Measurements from ENCODE around the gene PPP1R9A. TPM values are rescaled to one million over a fixed set of nuclear protein-coding genes. Genes with fewer than 3 reads are reported as not detected.

Gene PPP1R9A
- total RNA-seq, 1 donor from 2014 or later: 39.5 TPM

DNA sequence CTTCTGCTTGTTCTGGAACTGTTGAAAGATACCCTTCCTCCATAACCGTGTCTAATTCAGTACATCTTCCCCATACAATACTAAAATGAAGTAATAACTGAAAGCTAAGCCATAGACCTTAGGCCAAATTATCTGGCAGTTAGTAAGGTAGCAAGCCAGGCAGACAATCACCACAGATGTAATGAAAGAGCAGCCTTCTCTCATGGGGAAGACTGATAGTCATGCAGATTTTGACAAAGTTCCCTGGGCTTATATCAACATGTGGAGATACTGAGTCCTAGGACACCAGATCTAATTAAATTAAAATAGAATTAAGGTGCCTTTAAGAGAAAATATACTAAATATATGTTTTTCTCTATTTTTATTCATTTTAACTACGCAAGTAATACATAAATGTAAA is 355.5 kb downstream of the PPP1R9A start:
- DNase-seq (ENCODE audit: low spot score): no peak

DNA sequence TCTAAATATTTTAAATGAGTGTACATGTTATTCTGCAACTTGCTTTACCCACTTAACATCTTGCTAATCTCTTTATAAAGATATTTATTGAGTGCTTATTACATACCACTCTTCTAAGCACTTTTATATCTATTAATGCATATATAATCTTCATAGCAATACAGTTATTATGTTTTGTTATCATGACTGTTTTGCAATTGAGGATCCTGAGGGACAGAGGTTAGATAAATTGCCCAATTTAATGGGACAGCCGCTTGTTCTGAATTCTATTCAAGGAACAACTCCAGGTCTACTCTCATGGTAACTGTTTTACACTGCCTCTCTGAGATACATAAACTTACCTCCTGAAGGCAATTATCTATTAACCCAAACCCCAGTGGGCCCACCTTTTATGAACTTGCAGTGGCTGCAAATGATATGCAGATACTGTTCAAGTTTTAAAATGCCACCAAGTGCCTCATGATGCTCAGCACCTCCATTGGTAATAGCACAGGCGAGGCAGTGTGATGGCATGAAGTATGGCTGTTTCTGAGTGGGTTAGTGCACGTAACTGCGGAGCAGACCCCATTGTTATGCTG is 356.5 kb downstream of the PPP1R9A start:
- no peak for DNase-seq (ENCODE audit: low spot score)

DNA sequence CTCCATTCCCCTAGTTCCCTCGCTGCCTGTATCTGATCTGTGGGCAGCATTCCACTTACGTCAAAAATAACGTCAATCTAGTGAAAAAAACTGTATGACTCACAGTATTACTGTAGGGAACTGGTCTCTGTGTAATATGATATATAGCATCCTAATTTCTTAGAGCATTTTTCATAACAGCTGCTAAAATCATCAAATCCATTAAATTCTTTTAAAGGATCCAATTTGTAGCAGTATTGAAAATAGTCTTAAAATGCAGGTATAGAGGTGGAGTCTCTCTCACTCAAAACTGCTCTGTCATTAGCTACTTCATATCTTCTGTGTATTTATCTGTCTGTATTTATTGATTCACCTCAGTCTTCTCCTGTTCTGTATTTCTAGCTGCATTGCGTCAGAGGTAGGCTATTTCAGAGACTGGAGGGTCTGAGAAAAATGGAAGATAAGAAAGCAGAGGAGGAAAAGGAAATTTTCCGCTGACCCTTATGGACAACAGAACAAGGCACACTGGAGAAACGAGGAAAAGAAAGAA is 357.0 kb downstream of the PPP1R9A start:
- no peak for DNase-seq (ENCODE audit: low spot score)

DNA sequence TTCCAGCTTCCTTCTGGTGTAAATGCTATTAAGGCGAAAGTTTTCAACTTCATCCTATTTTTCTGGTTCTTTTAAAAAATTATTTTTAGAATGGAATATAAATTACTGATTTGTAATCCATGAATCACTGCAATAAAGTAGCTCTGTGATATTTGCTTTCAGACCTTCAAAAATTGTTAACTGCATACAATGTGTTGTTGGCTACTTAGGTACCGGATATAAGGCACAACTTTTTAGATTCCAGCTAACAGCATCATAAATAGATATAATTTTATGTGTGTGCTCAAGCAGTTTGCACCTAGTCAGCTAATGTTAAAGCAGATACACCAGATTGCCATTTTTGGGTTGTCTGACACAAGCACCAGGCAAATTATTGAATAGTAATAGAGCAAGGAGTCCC is 358.2 kb downstream of the PPP1R9A start:
- no peak for DNase-seq (ENCODE audit: low spot score)

DNA sequence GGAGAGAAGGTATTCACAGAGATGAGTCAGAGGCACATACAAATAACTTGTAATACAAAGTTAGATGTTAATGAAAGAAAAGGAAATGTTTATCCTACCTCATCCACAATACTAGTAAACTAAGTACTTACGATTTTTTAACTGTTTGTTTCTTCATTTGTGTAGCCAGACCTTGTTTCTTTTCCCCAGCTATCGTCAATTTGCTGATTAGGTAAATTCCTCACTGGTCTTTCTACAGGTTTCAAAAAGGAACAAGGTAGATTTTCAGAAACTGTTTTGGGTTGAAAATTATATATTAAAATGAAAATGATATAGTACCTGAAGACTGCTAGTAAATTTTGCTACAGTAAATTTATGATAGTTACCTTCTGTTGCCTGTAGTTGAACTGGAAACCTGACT is 360.4 kb downstream of the PPP1R9A start:
- DNase-seq (ENCODE audit: low spot score): no peak

DNA sequence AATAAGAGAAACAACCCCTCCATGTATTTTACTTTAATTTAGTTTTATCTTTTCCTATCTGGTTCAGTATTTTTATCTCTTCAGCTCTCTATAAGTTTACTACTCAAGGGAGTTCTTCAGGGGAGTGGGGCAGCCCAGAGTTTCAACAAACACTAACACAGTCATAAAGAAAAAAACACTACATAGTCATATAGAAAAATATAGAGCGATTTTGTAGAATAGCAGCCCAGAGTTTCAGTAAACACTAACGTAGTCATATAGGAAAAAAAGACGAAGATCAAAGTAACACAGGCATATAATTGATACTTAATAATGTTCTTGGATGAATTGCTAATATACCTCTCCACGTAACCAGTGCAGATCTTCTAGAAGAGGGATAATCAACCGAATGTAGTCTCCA is 362.2 kb downstream of the PPP1R9A start:
- DNase-seq (ENCODE audit: low spot score): no peak

DNA sequence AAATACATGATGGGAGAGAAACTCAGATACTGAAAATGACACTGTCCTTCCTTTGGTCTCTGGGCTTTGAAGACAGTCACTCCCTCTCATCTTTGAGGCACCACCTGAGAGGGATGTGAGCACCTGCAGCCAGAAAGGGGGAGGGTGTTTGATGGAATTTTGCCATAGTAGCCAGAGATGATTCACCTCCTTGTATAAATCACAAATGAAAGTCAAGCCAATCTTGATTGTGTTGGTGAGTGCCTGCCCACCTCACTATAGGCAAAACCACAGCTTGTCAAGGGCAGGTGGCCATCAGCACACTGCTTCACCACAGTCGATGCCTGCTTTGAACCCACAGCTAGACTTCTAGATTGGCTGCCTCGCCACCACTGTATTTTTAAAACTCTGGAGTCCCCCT is 368.7 kb downstream of the PPP1R9A start:
- DNase-seq (ENCODE audit: low spot score): no peak

DNA sequence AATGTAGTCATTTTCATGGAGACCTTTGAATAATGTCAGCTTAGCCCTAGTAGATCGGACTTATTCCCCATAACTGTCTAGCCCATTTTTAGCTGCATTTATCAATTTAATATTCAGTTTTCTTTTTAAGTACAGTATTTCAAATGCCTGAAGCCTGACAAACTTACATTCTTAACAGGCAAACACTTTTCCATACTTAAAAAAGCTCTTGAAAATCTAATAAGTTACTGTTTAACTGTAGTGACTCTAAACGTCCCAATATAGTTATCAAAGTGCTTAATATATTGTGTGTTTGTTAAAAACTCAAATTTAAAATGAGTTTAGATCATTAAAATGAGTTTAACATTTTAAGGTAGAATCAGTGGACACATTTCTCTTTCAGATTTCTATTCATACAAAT is 372.0 kb downstream of the PPP1R9A start:
- DNase-seq (ENCODE audit: low spot score): no peak

DNA sequence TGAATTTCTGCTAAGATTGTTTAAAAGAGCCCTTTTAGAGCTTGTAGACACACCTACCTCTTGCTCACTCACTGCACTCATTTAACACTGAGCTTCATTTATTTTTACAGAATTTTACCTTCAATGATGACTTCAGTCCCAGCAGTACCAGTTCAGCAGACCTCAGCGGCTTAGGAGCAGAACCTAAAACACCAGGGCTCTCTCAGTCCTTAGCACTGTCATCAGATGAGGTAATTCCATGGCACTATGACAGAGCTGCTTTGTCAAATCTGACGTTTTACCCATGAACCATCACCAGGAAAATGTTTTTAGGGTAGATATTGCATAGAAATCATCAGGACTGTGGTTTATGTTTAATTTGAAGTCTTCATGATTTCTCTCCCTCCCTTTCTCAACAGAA is 378.7 kb downstream of the PPP1R9A start:
- no peak for DNase-seq (ENCODE audit: low spot score)

DNA sequence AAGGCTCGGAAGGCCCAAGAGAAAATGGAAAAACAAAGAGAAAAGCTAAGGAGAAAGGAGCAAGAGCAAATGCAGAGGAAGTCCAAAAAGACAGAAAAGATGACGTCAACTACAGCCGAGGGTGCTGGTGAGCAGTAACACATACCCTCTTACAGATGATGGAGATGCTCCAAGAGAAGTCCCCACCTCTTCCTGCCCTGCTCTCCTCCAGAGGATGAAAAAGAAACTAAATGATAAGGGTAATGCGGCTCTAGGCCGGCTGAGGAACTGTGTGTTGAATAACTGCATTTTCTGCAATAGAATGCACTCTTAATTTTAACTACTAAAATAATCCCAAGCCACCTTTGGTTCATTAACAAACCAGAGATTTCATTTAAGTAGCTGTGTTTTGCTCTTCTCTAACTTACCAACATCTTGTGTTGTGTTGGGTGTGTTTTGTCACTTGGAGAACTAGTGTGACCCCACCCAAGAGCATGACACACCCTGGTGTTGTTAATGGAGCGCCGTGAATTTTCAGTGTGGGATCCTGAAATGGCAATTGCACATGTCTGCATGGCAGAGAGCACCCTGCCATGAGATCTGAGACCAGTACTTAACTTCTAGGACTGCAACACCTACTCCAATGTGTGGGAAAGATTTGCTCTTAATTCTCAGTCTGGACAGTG is 382.9 kb downstream of the PPP1R9A start:
- DNase-seq (ENCODE audit: low spot score): no peak

DNA sequence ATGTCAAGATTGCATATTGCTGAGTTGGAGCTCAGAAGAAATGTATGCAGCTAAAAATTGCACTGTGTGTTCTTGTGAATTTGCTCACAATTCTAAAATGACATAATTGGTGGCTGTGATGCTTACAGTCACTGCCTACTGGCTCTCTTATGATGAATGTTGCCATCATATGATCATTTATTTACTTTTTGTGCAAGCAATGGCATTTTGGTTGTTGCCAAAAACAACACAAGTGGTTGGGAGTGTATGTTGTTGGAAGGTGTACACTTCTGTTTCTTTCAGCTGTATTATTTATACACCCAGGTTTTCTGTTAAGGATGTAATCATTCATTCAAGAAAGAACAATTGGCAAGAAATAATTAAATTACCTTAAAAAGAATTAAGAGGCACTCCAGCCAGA is 388.0 kb downstream of the PPP1R9A start:
- no peak for DNase-seq (ENCODE audit: low spot score)

DNA sequence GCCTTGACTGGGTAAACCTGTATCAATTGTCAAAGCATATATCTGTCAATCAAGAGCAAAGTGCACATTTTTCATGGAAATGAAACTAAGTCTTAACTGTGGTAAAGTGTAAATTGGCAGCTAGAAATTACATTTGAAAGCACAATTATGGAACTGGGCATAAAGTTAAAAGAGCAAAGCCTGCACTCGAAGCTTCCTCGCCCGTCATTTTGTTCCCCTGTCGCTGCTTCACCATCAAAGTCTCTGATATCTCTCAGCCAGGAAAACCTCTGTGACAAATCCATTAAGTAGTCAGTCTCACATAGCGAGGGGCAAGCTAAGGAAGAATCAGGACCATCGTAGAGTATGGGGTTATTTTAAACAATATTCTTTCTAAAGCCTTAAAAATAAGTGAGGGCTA is 389.1 kb downstream of the PPP1R9A start:
- DNase-seq (ENCODE audit: low spot score): no peak

DNA sequence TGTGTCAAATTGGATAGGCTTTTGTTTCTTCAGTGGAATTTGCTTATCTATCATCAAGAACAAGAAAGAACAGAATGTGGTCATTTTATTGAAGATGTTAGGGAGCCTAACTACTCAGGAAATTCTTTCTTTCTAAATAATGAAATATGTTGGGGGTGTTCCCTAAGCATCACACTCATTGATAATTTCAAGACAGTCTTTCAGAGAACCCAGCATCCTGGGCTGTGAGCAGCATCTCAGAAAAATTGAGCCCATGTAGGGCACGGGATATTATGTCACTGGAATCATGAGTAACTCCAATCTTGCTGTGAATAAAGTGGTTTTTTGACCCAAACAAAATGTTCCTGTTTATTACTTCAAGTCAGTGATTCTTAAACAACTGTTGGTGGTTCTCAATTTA is 389.6 kb downstream of the PPP1R9A start:
- no peak for DNase-seq (ENCODE audit: low spot score)

DNA sequence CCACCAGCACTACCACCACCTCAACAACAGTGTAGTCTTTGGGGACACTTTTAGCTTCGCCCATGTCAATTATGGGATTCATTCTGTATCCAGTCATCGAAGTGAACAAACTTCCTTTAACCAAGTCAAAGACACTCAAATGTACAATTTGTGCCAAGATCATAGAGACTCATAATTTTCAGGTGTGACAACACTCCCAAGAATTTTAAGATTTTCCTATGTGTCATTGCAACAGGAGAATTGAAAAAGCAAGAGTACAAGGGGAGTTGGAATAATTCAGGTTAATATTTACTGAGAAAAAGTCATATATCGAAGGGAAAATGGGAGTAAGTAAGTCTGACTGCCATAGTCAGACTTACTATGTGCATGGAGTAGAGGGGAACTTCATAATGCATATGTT is 390.7 kb downstream of the PPP1R9A start:
- no peak for DNase-seq (ENCODE audit: low spot score)

DNA sequence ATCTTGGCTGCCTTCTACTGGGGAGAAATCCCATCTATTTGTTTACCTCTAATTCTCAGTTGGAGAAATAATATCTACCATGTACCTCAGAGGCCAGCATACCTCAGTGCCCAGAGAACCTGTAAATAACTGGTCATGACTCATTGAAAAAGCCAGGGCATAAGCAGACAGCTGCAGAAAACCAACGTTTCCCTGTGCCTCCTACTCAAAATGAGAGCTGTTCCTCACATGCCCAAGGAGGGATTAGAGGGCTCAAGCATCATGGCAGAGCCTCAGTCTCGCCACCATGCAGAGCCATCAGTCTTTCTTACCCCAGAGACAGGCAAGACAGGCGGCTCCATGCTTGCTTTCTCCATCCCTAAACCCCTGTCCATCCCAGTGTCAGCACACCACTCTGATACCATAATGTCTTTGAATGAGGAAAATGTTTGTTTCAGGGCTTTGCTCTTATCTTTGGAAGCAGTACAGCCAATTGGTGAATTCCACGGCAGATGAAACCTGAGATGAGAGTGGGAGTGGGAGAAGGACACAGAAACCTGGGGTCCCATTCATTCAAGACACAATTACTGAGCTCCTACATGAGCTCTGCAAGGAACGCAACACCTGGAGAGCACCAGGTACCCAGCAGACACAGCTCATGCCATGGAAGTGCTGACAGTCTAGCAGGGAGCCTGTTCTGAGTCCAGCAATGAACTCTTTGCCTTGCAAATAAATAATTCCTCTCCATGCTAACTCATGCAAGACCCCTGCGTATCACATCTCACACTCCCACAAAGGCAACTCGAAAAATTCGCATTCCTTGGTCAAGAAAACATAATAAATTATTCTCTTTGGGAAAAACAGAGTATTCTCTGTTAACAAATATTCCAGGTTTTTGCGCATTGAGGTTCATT is 395.9 kb downstream of the PPP1R9A start:
- DNase-seq (ENCODE audit: low spot score): no peak

DNA sequence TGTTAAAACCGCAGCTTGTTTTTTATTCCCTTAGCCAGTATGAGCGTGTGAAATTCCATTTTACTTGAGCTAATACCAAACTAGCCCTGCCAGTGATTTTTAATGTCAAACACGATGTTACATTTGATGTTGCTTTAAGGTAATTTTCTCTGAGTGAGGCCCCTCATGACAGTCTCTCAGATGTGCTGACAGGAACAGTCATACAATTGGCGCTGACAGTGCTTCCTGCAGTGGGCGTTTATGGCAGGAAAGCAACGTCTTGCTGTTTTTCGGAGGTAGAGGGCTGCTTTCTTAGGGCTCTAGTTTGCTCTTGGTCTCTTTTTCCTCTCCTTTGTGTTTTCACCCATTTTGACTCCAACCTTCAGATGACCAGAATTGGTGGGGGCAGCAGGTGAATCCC is 397.6 kb downstream of the PPP1R9A start:
- DNase-seq (ENCODE audit: low spot score): no peak

DNA sequence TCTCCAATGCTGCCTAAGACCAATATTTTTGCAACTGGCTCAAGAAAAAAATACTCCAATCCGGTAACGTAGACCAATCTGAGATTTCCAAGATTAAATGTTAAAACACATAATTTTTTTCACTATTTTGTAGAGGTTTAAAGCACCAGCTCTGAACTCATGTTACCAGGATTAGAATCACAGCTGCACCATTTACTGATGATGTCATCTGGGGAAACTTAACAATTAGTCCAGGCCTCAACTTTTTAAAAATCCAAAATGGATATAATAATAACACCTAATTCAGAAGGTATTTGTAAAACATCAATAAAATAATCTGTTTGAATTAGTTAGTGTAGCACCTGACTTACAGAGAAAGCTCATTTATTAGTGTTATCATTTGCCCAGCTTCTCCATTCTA is 402.6 kb downstream of the PPP1R9A start:
- no peak for DNase-seq (ENCODE audit: low spot score)

DNA sequence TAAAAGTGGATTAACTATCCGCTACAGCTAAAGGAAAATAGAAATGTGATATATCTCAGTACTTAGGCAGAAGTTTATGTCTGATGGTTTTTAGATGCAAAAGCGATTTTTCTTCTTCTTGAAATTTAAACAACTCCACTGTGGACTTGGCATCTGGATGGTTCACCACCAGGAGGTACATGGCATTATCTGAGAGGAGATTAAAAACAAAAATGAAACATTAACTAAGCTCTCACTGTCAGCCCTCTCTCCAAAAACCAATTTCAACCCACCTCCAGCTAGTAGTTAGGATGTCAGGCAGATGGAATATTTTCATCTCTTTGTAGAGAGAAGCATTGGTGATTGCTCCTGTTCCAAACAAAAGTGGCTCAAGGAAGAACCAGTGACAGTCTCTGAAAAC is 404.0 kb downstream of the PPP1R9A start:
- no peak for DNase-seq (ENCODE audit: low spot score)

DNA sequence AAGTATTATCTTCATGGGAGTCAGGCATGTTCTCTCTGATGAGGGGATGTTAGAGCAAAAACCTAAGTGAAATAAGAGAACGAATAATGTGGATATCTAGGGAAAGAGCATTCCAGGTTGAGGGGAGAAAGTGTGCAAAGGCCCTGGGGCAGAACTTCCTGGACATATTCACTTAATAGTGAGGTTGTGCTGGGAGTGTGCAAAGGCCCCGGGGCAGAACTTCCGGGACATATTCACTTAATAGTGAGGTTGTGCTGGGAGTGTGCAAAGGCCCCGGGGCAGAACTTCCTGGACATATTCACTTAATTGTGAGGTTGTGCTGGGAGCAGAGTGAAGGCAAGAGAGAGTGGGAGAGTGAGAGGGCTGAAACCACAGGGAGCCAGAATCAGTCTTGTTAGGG is 405.2 kb downstream of the PPP1R9A start:
- no peak for DNase-seq (ENCODE audit: low spot score)

DNA sequence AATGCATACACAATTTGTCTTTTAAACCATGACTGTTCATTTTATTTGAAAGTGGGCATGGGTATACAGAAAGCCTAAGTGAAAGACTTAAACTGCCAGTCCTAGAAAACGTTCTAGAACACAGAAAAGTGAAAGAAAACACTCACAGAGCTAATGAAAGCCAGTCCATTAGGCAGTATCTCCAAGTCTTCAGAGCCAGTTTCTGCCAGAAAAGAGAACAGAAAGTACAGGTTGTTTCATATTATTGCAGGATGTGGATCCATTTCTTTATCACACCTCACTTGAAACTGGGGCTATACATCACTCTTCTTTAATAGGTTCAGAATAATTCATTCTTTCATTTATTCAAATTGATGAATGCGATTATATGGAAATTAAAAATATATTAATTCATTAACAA is 409.2 kb downstream of the PPP1R9A start:
- DNase-seq (ENCODE audit: low spot score): no peak

DNA sequence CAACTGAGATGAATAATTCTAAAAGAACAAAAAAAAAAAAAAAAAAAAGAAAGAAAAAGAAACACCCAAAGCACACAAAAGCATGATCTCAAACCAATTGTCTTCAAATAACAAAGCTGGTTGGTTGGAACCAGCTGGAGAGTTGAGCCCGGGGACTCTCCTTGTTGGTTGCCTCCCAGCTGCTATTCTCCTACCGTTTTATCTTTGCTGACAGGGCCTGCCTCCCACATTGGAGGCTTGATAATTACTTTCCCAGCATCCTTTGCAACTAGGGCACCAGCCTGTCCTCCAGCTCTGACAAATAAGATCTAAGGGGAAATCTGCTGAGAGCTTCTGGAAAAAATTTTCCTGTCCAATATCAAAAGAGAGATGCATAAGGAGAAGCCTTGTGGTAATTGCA is 410.2 kb downstream of the PPP1R9A start:
- DNase-seq (ENCODE audit: low spot score): no peak

DNA sequence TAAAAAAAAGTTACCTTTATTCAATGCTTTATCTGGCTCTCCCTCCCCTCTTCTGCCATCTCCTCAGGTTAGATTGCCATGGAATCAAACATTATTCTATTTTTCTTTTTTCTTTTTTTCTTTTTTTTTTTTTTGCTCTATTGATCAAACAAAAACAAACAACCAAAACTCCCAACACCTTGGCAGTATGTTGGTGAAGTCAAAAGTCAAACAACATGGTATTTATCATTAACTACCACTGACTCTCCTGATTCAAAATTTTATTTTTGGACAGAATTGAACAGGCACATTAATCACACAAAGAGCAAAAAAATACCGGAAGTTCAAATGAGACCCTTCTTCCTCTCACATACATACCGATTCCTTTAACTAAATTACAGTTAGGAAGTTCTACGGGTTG is 410.6 kb downstream of the PPP1R9A start:
- no peak for DNase-seq (ENCODE audit: low spot score)

Measured in ureter (tissue), 1 donor.